HL-60/S4 (cell line): ENCODE measurements around the gene CCDC74B.
"Not testable (repeated sequence)": the region's sequence is repeated elsewhere in the genome, so short reads cannot be mapped to it uniquely, and the experiment has no call there.

Source experiments
- in situ Hi-C: fragments of 300-500 bp; cut with MboI; formaldehyde crosslinking; loops from 2 replicates; pipeline ENCODE4 v1.14.3; 2022; ENCODE audit warnings: low sequenced_read_pairs

CCDC74B gene

DNA sequence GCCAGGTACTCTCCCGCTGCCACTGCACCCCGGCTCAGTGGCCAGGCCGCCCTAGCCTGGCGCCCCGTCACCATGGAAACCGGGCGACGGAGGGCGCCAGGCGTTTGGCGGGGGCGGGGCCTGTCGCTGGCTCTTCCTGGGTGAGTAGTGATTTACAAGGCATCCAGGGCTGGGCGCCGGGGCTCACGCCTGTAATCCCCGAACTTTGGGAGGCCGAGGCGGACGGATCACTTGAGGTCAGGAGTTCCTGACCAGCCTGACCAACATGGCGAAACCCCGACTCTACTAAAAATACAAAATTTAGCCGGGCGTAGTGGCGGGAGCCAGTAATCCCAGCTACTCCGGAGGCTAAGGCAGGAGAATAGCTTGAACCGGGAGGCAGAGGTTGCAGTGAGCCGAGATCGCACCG lies at the start of gene CCDC74B:
TSS of gene CCDC74B (minus strand) at position 107 of the 409 bp plus-strand sequence. CDS start 116 bp downstream, outside the sequence.
- in situ Hi-C loops = not testable (repeated sequence)

DNA sequence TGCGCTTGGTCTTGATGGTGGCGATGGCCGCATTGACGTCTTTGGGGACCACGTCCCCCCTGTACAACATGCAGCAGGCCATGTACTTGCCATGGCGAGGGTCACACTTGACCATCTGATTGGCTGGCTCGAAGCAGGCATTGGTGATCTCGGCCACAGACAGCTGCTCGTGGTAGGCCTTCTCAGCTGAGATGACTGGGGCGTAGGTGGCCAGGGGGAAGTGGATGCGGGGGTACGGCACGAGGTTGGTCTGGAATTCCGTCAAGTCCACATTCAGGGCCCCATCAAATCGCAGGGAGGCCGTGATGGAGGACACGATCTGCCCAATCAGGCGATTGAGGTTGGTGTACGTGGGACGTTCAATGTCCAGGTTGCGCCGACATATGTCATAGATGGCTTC lies 48.9 kb upstream of the CCDC74B start:
- in situ Hi-C loops = not testable (repeated sequence)

DNA sequence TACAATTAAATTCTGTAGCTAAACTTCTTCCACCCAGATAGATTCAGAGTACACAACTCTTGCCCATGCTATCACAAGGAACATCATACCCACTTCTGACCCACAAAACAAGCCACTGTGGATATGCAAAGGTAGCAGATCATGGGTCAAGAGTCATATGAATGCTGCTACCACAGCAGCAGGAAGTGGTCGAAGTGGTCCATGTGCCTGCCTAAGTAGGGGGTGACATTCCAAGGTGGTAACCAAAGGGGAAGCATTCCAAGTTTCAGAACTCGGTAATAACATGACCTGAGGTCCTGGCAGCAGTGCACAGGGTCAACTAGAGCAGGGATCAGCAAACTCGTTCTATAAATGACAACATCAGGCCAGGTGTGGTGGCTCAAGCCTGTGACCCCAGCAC lies 47.5 kb upstream of the CCDC74B start:
- in situ Hi-C loops = not testable (repeated sequence)

DNA sequence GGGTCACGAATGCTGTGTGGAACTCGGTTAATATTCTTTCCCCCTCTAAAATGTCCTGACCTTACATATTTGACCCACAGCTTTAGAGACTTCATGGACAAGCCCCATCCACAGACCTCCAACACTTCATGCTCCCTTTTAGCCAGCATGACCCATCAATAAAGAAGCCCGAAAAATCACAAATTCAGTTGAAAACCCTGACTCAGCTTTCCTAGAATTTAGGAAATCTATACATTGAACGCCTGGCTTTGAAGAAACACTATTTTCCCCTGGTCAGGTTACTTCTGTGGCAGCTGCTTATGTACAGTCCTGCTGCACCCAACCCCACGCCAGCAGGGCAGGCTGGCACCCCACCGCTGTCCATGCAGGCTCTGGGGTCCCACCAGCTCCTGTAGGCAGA lies 46.4 kb upstream of the CCDC74B start:
- in situ Hi-C loops = not testable (repeated sequence)

DNA sequence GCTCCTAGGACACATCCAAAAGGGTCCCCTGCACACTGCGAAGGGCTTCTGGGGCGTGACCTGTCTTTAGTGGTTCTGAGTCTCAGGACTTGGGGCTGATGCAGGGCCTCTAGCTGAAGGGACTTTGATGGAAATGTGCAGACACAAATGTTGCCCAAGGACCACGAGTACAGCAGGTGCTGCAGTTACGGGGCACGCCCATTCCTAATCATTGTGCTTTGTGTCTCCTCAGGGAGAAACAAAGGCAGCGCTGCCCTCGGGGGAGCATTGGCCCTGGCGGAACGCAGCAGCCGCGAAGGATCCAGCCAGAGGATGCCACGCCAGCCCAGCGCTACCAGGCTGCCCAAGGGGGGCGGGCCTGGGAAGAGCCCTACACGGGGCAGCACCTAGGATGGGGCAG lies 45.3 kb upstream of the CCDC74B start:
- in situ Hi-C loops = no loop called here

DNA sequence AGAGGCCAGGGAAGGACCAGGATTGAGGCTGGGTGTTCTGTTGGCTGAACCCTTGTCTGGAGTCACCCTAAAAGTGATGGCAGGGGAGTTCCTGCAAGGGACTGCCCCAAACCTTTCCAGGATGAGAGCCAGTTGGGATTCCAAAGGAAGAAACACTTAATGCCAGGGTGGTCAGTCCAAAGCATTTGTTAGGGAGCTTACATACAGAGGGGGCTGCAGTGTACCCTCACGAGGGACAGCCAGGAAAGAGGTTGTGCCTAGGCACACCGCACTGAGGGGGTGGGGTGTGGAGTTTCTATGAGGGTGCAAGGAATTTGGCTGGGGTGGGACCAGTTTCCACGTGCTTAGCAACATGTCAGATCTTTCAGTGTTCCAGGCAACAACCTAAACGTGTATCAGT lies 44.0 kb upstream of the CCDC74B start:
- in situ Hi-C loops = not testable (repeated sequence)

DNA sequence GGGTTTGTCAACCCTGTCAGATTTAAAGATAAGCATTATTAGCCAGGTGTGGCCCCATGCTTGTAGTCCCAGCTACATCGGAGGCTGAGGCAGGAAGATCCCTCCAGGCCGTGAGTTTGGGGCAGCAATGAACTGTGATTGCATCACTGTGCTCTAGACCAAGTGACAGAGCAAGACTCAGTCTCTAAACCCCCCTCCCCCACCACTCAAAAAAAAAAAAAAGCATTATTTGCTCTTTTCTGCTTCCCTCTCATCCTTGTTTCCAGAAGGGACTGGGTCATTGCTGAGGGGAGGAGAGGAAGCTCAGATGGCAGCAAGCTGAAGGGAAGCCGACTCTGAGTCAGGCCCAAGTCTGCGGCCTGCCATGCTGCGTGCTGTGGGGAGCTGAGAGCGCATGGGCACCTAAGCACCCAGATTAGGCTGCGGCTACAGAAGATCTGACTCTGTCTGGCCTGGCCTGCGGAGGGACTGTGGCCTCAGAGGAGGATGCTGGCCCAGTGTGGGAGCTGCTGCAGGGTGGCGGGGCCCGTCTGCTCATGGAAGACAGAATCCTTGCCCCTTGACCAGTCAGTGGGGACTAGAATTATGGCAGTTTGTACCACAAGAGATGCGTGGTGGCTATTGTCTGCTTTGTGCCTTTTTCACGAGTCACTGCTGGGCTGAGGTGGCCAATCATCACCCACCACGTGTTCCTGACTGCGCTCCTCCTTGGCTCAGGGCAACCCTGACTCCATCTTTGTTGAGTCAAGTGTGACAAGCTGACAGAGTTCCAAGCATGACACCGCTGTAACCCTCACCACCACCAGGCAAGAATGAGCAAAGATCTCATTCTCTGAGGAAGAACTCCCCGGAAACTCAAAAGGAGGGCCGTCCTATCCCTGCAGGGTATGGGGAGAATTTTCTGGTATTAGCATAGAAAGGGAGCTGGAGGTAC lies 43.2 kb upstream of the CCDC74B start:
- in situ Hi-C loops = not testable (repeated sequence)

DNA sequence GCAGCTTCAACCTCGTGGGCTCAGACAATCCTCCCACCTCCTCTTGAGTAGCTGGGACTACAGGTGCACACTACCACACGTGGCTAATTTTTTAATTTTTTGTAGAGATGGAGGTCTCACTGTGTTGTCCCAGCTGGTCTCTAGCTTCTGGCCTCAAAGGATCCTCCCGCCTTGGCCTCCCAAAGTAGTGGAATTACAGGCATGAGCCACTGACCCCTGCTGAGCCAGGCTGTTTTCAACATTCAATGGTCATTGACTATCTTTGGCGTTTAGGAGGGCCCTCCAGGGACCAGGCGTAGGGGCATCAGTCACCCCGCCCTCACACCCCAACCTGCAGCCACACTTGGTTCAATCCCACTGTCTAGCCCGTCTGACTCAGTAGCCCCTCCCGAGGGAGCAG lies 42.4 kb upstream of the CCDC74B start:
- in situ Hi-C loops = no loop called here

DNA sequence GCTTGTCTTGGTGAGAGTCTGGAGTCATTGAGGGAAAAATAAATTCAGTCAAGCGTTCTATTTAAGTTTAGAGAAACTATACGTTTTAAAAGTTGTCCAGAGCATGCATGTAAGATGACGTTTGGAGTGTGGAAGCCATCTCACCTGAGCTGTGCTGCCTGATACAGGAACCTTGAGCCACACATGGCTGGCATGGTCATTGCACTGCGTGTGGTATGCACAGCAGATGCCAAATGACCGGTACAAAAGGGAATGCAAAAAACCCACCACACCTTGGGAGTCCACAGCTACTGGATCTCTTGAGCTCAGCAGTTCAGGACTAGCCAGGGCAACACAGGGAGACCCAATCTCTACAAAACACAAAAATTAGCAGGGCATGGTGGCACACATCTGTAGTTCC lies 41.5 kb upstream of the CCDC74B start:
- in situ Hi-C loops = no loop called here

DNA sequence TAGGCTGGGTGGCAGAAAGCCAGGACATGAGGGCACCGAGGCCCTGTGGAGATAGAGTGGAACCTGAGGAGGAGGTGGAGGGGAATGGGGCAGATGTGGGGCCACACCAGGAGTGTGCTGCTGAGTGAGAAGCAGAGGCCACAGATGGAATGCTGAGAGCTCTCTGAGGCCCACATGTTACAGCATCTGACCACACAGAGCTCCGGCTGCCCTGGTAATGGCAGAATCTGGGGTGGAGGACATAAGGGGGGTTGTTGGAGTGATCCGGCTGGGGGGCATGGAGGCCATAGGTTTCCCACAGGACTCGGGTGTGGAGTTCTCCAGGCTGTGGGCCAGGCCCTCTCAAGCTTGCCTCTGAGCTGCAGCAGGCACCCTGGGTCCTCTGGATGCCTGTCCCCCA lies 41.0 kb upstream of the CCDC74B start:
- in situ Hi-C loops = no loop called here

DNA sequence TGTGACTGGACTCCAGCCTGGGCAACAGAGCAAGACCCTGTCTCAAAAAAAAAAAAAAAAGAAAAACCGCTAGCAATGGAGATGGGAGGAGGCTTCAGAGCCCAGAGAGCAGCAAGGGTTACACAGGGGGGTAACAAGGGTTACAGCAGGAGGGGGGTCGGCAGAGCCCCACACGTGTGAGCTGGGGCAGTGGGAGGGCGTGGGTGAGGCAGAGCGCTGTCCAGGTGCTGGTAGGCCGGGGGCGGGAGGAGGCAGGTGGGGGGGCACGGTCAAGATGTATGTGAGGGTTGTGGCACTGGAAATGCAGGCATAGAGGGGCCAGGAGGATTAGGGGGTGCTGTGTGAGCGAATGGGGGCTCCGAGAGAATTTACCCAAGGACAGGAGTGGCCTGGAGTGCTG lies 40.5 kb upstream of the CCDC74B start:
- in situ Hi-C loops = no loop called here

DNA sequence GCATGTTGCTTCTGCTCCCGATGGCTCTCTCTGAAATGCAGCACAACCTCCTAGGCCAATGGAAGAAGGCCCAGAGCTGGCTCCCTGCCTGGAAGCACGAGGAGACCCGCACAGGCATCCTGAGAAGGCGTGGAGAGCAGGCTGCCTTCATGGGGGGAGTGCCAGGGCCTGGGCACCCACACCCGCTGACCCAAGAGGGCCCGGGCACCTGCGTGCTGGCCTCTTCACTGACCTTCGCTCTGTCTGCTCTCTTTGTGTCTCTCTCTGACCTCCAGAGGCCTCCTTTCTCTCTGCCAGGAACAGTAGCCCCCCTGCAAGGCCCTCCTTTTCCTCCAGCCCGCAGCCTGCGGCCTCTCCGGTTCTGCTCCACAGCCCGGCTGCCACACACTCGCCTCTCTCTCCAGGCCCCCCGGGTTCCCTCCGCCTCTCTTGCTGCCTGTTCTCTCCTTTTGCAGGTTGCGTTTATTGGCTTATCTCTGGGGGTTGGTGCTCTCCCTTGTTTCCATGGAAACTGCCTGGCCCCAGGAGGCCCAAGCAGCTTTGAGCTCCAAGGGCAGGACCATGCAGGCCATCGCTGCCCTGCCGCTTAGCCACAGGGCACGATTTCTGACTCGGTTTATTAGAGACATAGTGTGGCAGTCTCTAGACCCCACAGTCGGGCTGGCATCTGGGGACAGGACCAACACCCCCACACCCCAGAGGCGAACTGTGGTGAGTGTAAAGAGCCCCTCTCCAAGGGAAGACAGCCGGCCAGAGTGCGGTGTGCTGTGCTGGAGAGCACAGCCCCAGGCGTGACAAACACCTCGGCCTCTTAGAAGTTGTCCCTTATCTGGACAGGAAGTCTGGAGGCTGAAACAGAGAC lies 38.8 kb upstream of the CCDC74B start:
- in situ Hi-C loops = no loop called here

DNA sequence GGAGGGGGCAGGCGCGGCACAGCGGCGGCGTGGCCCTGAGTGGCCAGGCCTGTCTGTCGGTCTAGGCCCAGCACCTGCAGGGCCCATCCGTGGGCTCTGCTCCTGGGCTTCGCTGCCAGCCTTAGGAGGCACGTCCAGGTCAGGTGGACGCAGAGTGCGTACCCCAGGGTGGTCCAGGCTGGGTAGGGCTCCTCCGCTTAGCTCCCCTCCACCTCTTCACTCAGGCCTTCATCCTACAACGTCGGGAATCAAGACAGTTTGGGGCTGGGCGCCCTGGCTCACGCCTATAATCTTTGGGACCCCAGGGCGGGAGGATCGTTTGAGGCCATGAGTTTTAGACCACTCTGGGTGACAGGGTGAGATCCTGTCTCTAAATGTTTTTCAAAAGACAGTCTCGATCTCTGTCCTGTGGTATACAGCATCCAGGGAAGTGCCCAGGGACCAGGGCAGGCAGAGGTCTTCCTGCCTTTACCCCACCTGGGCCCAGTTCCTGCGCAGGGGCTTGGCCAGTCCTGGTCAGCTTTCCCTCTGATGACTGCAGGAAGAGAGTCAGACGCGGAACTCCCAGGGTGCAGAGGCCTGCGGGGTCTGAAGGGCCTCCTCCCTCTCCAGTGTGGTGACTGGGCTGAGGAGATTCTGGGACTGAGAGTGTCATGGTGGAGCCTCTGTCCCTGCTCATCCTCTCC lies 38.1 kb upstream of the CCDC74B start:
- in situ Hi-C loops = not testable (repeated sequence)

DNA sequence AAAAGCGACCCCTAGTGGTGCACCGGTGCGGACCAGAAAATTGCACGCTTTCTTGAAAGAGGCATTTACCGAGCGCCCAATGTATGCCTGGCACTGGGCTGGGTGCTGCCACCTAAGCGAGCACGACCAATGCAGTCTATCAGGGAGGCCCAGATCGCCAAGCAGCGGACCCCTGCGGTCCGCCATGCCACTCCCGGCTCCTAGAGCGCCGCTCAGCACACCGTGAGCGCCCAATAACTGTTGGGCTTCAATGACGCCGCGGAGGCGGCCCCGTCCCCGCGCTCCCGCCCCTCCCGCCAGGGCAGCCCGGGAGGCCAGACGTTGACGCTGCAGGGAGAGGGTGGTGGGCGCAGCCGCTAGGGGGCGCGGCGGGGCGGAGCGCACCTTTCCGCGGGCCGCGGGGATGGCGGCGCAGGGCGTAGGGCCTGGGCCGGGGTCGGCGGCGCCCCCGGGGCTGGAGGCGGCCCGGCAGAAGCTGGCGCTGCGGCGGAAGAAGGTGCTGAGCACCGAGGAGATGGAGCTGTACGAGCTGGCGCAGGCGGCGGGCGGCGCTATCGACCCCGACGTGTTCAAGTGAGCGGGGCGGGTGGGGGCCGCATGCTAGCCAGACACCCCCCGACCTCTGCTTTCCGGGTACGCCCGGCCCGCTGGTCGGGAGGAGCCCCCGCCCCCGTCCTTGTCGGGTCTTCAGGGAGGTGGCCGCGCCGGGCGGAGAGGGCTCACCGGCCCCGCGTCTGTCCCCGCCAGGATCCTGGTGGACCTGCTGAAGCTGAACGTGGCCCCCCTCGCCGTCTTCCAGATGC lies 37.2 kb upstream of the CCDC74B start, which contains the start of gene MZT2B:
TSS of gene MZT2B (plus strand) at position 383 of the 803 bp plus-strand sequence. CDS start at position 404, 21 bp downstream.
- in situ Hi-C loops = not testable (repeated sequence)

DNA sequence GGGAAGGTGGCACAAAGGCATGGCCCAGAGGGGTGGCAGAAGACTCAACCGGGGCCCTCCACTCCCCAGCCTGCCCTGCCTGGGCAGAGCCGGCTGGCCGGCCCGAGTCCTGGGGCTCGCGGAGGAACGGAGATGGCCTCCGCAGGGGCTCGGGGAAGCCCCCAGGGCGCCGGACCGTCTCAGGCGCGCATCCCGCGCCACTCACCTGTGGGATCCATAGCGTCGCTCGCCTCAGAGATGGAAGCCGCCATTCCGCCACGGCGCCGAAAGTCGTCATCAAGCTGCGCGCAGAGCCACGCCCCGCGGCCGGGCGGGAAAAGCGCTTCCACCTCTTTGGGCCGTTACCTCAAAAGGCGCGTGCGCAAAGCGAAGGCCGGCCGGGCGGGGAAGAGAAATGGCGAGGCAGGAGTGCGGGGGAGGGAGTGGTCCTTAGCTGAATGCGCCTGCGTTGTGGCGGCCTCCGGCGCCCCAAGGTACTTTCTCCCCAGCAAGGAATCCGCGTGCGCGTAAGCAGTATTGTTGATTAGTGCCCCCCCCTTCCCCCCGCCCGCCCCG lies 36.5 kb upstream of the CCDC74B start, which contains the start of gene SMPD4:
TSS of gene SMPD4 (minus strand) at position 278 of the 555 bp plus-strand sequence. CDS start 5,010 bp downstream, outside the sequence.
- in situ Hi-C loops = no loop called here

DNA sequence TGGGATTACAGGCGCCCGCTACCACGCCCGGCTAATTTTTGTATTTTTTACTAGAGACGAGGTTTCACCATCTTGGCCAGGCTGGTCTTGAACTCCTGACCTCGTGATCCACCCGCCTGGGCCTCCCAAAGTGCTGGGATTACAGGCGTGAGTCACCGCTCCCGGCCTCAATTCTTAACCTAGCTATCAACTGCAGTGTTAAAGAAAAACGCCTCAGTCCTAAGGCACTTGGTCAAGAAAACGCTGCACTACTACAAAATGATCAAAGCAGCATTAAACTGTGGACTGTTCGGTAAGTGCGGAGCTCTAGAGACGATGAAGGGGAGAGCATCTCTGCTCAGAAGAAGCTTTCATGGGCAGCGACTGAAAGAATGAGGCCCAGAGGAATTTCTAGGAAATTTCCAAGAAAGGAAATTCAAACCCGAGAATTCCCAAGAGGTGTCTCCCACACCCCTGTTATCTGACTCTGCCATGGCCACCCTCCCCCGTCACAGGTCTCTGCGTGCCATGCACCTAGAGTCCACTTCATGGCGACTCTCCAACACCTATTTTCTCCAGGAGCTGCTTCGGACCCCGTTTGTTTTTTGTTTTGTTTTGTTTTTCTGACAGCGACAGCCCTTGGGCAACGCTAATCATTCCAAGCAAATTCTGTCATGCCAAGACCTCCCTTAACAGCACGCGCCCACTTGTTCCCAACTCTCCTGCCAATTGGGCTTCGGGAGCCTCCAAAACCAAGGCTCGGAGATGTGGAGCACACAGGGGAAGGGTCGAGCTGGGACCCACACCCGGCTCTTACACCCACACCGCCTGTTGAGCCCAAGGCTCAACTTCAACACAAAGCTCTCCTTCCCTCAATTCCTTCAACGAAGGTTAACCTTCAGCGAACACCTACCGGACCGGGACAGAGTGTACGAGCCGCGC lies 35.8 kb upstream of the CCDC74B start:
- in situ Hi-C loops = not testable (repeated sequence)

DNA sequence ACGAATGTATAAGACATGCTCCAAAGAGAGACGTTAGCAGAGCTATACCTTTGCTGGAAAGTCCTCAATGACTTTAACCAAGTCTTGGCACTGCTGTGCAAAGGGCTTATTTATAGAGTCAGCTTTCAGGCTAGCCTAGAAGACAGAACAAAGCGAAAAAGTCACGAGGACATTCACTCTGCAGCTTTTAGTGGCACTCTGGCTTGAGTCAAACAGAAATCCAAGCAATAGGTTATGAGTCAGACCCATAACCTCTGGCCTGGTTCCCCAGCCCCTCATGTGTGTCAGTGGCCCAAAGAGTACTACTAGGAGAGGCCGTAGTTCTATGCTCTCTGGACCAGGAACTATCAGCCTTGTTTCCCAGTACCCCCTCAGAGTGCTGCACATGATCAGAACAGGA lies 30.0 kb upstream of the CCDC74B start:
- in situ Hi-C loops = not testable (repeated sequence)

DNA sequence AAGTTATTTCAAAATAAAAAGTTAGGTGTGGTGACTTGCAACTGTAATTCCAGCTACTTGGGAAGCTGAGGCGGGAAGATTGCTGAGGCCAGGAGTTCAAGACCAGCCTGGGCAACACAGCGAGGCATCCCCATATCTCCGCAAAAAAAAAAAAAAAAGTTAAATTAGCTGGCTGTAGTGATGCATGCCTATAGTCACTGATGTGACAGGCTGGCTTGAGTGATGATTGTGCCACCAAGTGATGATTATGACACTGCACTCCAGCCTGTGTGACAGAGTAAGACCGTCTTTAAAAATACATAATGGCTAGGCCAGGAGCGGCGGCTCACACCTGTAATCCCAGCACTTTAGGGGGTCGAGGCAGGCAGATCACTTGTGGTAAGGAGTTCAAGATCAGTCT lies 25.0 kb upstream of the CCDC74B start:
- in situ Hi-C loops = no loop called here

DNA sequence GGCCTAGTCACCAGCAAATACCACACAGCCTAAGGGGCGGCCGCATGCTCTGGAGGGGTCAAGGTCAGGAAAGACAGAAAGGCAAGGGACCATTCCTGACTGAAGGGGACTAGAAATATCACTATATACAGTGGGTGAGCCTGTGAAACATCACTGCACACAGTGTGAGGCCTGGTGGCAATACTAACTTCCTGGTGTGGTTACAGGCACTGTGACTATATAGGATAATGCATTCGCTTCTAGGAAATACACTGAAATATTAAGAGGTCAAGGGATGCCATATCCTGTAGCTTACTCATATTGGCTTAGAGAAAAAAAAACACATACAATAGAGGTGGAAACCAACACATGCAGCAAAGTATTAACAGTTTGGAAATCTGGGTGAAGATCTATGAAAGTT lies 24.3 kb upstream of the CCDC74B start:
- in situ Hi-C loops = not testable (repeated sequence)
